Measurements from ENCODE around the gene SYTL3.

GRCh38 chr6:158607411-158608170, 42.3 kb upstream of the SYTL3 start:
- TF ChIP-seq CTCF (IDR thresholded peaks at IDR 0.05) (no peak), JUN (CRISPR knock-in tag; IDR thresholded peaks at IDR 0.05) (no peak), ZNF263 (CRISPR knock-in tag; IDR thresholded peaks at IDR 0.05; ENCODE audit: low read depth) (no peak), ZNF532 (CRISPR knock-in tag; IDR thresholded peaks at IDR 0.05; ENCODE audit: borderline replicate concordance) (no peak), SP1 (CRISPR knock-in tag; conservative IDR thresholded peaks at IDR 0.05) (no peak), NR1H2 (CRISPR knock-in tag; IDR thresholded peaks at IDR 0.05) (no peak), ESRRA (CRISPR knock-in tag; IDR thresholded peaks at IDR 0.05; ENCODE audit: borderline replicate concordance) (no peak), MYBL2 (CRISPR knock-in tag; IDR thresholded peaks at IDR 0.05) (no peak), NFE2L1 (CRISPR knock-in tag; IDR thresholded peaks at IDR 0.05) (no peak)
- TF ChIP-seq, protein P1, sequence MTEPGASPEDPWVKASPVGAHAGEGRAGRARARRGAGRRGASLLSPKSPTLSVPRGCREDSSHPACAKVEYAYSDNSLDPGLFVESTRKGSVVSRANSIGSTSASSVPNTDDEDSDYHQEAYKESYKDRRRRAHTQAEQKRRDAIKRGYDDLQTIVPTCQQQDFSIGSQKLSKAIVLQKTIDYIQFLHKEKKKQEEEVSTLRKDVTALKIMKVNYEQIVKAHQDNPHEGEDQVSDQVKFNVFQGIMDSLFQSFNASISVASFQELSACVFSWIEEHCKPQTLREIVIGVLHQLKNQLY (CRISPR knock-in tag; IDR thresholded peaks at IDR 0.05): no peak

Data from WTC11 (cell line).